K562 (cell line): ENCODE data around the gene SLC7A6OS.

Experiments
- CEBPB ChIP-seq: fragments of 450-650 bp; IDR thresholded peaks from 2 replicates; pipeline ENCODE4 v1.6.1; 2016; ENCODE audit warnings: missing genetic modification characterization, missing compliant biosample characterization
- FOXA1 ChIP-seq: fragments of 450-650 bp; IDR thresholded peaks from 2 replicates; pipeline ENCODE4 v1.6.1; 2016; ENCODE audit warnings: mild to moderate bottlenecking, borderline replicate concordance
- PRPF4 ChIP-seq: fragments of 200-400 bp; formaldehyde crosslinking; IDR thresholded peaks from one replicate; pipeline ENCODE4 v1.6.1; 2017; ENCODE audit warnings: low read length, low read depth, mild to moderate bottlenecking; ENCODE audit not compliant: insufficient read depth, poor library complexity, severe bottlenecking
- RAD21 ChIP-seq, 2 experiments: fragments of 250-450 bp in 1 of 2; fragments of 450-650 bp in 1 of 2; sonication (Bioruptor Pico) in 1 of 2; formaldehyde crosslinking in 1 of 2; IDR thresholded peaks in 1 of 2; conservative IDR thresholded peaks in 1 of 2; 2 replicates each; pipeline versions ENCODE4 v1.4.0 to v1.8.0; 2020 to 2022; ENCODE audit warnings: mild to moderate bottlenecking in 2 of 2, moderate library complexity in 1 of 2
- SIN3A ChIP-seq, 2 experiments: fragments of 150-350 bp in 1 of 2; IDR thresholded peaks; 2 replicates each; pipeline ENCODE4 v1.6.1; 2011 to 2016; ENCODE audit warnings: borderline replicate concordance in 2 of 2, low read depth in 2 of 2, low read length in 2 of 2, mild to moderate bottlenecking in 2 of 2, moderate library complexity in 2 of 2; ENCODE audit not compliant: control insufficient read depth in 1 of 2
- SP1 ChIP-seq: sonication (generic); formaldehyde crosslinking; IDR thresholded peaks from 2 replicates; pipeline ENCODE4 v1.8.1; 2022; ENCODE audit warnings: mild to moderate bottlenecking, missing genetic modification reagents
- TEAD4 ChIP-seq, 2 experiments: sonication (generic) in 1 of 2; formaldehyde crosslinking in 1 of 2; IDR thresholded peaks; 2 replicates each; pipeline versions ENCODE4 v1.6.1 to v1.8.0; 2012 to 2022; ENCODE audit warnings: borderline replicate concordance in 1 of 2, inconsistent platforms in 1 of 2, low read length in 1 of 2, mild to moderate bottlenecking in 1 of 2, missing genetic modification reagents in 1 of 2
- ZBED1 ChIP-seq: IDR thresholded peaks from 2 replicates; pipeline ENCODE4 v1.6.1; 2014
- ZFX ChIP-seq: sonication (generic); formaldehyde crosslinking; IDR thresholded peaks from 2 replicates; pipeline ENCODE4 v1.8.0; 2022; ENCODE audit warnings: mild to moderate bottlenecking, missing genetic modification reagents, moderate library complexity
- ZNF830 ChIP-seq: fragments of 250-450 bp; sonication (Bioruptor Pico); IDR thresholded peaks from 2 replicates; pipeline ENCODE4 v1.5.0; 2021; ENCODE audit warnings: mild to moderate bottlenecking
- TF ChIP-seq, protein P1 (sequence below), 3 experiments: IDR thresholded peaks in 2 of 3; conservative IDR thresholded peaks in 1 of 3; 2 replicates each; pipeline ENCODE4 v1.5.1; 2011 to 2012; ENCODE audit warnings: low read length in 3 of 3, mild to moderate bottlenecking in 3 of 3, control low read depth in 2 of 3, improper control_type of control experiment in 1 of 3, inconsistent platforms in 1 of 3, low read depth in 1 of 3, mixed read lengths in 1 of 3, moderate library complexity in 1 of 3; ENCODE audit not compliant: insufficient read depth in 2 of 3
- TF ChIP-seq, protein P2 (sequence below): sonication (generic); formaldehyde crosslinking; IDR thresholded peaks from 2 replicates; pipeline ENCODE4 v1.5.0; 2020; ENCODE audit warnings: missing genetic modification reagents
- TF ChIP-seq, protein P3 (sequence below): sonication (generic); formaldehyde crosslinking; IDR thresholded peaks from 2 replicates; pipeline ENCODE4 v1.8.0; 2022; ENCODE audit warnings: mild to moderate bottlenecking, missing genetic modification reagents, borderline replicate concordance

DNA sequence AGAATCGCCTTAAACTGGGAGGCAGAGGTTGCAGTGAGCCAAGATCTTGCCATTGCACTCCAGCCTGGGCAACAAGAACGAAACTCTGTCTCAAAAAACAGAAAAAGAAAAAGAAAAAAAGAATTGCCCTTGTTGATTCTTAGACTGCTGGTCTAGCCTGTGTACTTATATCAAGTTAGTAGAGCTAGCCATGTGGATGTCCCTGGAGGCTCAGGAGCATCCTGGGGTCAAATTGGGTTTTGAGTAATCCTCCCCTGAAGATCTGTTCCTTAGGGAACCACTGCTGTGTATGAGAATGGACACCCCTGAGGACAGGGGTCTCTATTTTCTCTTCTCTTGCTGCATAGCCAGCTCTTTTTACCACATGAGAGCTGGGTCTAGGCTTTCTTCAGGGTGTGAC, 21.5 kb downstream of the SLC7A6OS start:
- no peak for TF ChIP-seq TEAD4 (IDR thresholded peaks at IDR 0.05; ENCODE audit: low read length)
- no peak for TF ChIP-seq TEAD4 (CRISPR knock-in tag; IDR thresholded peaks at IDR 0.05; ENCODE audit: borderline replicate concordance)
- TF ChIP-seq RAD21 (CRISPR knock-in tag; conservative IDR thresholded peaks at IDR 0.05 in 1 of 2, IDR thresholded peaks at IDR 0.05 in 1 of 2), result no peak
- no peak for TF ChIP-seq ZFX (CRISPR knock-in tag)
- TF ChIP-seq, protein P1, sequence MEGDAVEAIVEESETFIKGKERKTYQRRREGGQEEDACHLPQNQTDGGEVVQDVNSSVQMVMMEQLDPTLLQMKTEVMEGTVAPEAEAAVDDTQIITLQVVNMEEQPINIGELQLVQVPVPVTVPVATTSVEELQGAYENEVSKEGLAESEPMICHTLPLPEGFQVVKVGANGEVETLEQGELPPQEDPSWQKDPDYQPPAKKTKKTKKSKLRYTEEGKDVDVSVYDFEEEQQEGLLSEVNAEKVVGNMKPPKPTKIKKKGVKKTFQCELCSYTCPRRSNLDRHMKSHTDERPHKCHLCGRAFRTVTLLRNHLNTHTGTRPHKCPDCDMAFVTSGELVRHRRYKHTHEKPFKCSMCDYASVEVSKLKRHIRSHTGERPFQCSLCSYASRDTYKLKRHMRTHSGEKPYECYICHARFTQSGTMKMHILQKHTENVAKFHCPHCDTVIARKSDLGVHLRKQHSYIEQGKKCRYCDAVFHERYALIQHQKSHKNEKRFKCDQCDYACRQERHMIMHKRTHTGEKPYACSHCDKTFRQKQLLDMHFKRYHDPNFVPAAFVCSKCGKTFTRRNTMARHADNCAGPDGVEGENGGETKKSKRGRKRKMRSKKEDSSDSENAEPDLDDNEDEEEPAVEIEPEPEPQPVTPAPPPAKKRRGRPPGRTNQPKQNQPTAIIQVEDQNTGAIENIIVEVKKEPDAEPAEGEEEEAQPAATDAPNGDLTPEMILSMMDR (IDR thresholded peaks at IDR 0.05 in 2 of 3, conservative IDR thresholded peaks at IDR 0.05 in 1 of 3; ENCODE audit: insufficient read depth in 2 of 3, low read depth in 1 of 3, low read length in 3 of 3), result no peak
- no peak for TF ChIP-seq SP1 (CRISPR knock-in tag)
- no peak for TF ChIP-seq ZNF830 (CRISPR knock-in tag)
- TF ChIP-seq CEBPB (tag), result no peak
- no peak for TF ChIP-seq FOXA1
- TF ChIP-seq SIN3A (IDR thresholded peaks at IDR 0.05; ENCODE audit: borderline replicate concordance in 2 of 2, control insufficient read depth in 1 of 2, low read depth in 2 of 2, low read length in 2 of 2), result no peak
- TF ChIP-seq, protein P2, sequence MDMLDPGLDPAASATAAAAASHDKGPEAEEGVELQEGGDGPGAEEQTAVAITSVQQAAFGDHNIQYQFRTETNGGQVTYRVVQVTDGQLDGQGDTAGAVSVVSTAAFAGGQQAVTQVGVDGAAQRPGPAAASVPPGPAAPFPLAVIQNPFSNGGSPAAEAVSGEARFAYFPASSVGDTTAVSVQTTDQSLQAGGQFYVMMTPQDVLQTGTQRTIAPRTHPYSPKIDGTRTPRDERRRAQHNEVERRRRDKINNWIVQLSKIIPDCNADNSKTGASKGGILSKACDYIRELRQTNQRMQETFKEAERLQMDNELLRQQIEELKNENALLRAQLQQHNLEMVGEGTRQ (CRISPR knock-in tag), result no peak
- no peak for TF ChIP-seq PRPF4
- TF ChIP-seq, protein P3, sequence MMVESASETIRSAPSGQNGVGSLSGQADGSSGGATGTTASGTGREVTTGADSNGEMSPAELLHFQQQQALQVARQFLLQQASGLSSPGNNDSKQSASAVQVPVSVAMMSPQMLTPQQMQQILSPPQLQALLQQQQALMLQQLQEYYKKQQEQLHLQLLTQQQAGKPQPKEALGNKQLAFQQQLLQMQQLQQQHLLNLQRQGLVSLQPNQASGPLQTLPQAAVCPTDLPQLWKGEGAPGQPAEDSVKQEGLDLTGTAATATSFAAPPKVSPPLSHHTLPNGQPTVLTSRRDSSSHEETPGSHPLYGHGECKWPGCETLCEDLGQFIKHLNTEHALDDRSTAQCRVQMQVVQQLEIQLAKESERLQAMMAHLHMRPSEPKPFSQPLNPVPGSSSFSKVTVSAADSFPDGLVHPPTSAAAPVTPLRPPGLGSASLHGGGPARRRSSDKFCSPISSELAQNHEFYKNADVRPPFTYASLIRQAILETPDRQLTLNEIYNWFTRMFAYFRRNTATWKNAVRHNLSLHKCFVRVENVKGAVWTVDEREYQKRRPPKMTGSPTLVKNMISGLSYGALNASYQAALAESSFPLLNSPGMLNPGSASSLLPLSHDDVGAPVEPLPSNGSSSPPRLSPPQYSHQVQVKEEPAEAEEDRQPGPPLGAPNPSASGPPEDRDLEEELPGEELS (CRISPR knock-in tag), result no peak
- no peak for TF ChIP-seq ZBED1
